Bronchial epithelial cell (primary cell): ENCODE measurements around the gene FOXO6. TPM values are rescaled to one million over a fixed set of nuclear protein-coding genes. Genes with fewer than 3 reads are reported as not detected.

ENCODE experiments used
- DNase-seq: peaks from one replicate; pipeline ENCODE4 v3.0.0-alpha.2; 2010; ENCODE audit warnings: low read depth
- FAIRE-seq: peaks from 2 replicates; lab custom pipeline; 2011; peaks lifted over from hg19 to GRCh38; lab: Jason Lieb, UNC
- H3K27me3 ChIP-seq: 2 replicates; pipeline ENCODE4 v1.5.1; 2011; ENCODE audit warnings: low read length; ENCODE audit not compliant: control insufficient read depth, insufficient read depth
- H3K36me3 ChIP-seq: 2 replicates; pipeline ENCODE4 v1.5.1; 2011; ENCODE audit warnings: low read length; ENCODE audit not compliant: control insufficient read depth, insufficient read depth
- H3K4me3 ChIP-seq: 2 replicates; pipeline ENCODE4 v1.5.1; 2011; ENCODE audit warnings: mild to moderate bottlenecking, low read depth, low read length, control low read depth
- total RNA-seq: library from RNA; depleted of rRNA; stranded (reverse); fragments of >200 nt; gene quantifications from 2 replicates; pipeline ENCODE4 v1.2.1, GENCODE V29; 2014
- TF ChIP-seq, protein P1 (sequence below): IDR thresholded peaks from 2 replicates; pipeline ENCODE4 v1.5.1; 2011; ENCODE audit warnings: mild to moderate bottlenecking, moderate library complexity, low read length, control low read depth, inconsistent platforms; ENCODE audit not compliant: insufficient read depth, severe bottlenecking

Gene FOXO6
- total RNA-seq, 1 donor from 2014 or later = not detected

DNA sequence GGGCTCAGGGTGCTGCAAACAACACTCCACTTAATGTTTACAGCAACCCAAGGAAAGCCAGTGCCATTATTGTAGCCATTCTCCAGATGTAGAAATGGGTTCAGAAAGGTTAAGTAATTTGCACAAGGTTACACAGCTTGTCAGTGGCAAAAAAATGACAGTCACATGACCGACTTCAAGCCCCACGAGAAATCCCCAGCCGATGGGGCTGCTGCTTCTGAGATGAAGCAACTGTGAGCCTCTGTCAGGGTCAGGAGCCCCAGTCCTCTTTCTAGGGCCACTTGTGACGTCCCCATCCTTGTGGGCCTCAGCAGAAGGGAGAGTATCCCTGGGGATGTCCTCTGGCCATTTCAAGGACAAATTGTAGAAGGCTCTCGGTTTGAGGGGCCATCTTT, 68.4 kb downstream of the FOXO6 start:
- no peaks in the 10 kb centered on the region for H3K36me3 ChIP-seq
- H3K4me3 ChIP-seq = no peak overlapping the region
- peaks cover 5% of the 10 kb centered on the region for H3K27me3 ChIP-seq
- no peak for DNase-seq
- no peak for FAIRE-seq
- TF ChIP-seq, protein P1, sequence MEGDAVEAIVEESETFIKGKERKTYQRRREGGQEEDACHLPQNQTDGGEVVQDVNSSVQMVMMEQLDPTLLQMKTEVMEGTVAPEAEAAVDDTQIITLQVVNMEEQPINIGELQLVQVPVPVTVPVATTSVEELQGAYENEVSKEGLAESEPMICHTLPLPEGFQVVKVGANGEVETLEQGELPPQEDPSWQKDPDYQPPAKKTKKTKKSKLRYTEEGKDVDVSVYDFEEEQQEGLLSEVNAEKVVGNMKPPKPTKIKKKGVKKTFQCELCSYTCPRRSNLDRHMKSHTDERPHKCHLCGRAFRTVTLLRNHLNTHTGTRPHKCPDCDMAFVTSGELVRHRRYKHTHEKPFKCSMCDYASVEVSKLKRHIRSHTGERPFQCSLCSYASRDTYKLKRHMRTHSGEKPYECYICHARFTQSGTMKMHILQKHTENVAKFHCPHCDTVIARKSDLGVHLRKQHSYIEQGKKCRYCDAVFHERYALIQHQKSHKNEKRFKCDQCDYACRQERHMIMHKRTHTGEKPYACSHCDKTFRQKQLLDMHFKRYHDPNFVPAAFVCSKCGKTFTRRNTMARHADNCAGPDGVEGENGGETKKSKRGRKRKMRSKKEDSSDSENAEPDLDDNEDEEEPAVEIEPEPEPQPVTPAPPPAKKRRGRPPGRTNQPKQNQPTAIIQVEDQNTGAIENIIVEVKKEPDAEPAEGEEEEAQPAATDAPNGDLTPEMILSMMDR = no peak

GRCh38 chr1:41430069-41430468, 68.8 kb downstream of the FOXO6 start:
- no peak for DNase-seq
- Histone ChIP-seq H3K4me3 (no peak overlapping the region), H3K27me3 (peaks cover 7% of the 10 kb centered on the region), H3K36me3 (no peaks in the 10 kb centered on the region)
- FAIRE-seq = no peak
- TF ChIP-seq, protein P1 = no peak

GRCh38 chr1:41430582-41430981, 69.3 kb downstream of the FOXO6 start:
- DNase-seq (no peak), FAIRE-seq (no peak)
- Histone ChIP-seq H3K4me3 (no peak overlapping the region), H3K27me3 (peaks cover 7% of the 10 kb centered on the region), H3K36me3 (no peaks in the 10 kb centered on the region)
- TF ChIP-seq, protein P1 = no peak

DNA sequence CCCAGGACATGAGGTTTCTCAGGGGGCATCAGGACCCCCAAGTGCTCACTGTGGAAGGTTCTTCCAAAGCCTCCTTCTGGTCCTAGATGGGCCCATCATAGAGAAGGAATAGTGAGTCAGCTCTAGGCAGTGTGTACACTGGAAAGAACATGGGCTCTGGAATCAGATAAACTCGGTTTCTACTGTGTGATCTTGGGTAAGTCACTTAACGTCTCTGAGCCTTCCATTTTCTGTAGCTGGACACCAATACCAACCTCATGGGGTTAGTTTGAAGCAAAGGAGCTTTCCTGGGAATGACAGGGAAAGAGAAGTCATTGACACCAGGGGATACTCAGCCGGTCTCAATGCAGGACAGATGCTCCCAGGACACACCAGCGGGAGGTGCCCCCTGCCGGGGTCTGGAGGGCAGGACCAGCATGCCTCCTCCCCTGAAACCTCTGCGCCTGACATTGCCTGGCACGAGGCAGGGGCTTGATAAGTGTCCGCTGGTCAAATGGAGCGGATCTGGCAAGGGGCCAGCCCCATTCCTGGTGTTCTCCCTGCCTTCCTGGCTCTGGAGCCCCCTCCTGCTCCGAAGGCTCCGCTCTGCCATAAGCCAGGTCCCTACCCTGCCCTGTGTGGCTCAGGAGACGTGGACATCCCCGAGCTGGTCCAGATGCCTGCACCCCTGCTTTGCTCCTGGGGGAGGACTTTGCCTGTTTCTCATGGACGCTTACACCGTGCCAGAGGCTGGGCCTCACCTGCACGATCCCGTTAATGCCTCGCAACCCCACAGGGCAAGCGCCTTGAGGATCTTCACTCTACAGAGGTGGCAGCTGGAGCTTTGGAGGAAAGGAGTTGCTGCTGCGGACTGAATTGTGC, 70.5 kb downstream of the FOXO6 start:
- FAIRE-seq (no peak), DNase-seq (no peak)
- Histone ChIP-seq H3K36me3 (no peaks in the 10 kb centered on the region), H3K27me3 (peaks cover 12% of the 10 kb centered on the region), H3K4me3 (no peak overlapping the region)
- TF ChIP-seq, protein P1 = no peak

Other genes starting within 250 kb of the FOXO6 start
- 4.5 and 5.0 TPM in 2 replicates for gene SCMH1, start 119.1 kb upstream of the FOXO6 start, total RNA-seq
- 1.6 and 13.3 TPM in 2 replicates for gene EDN2, start 123.2 kb downstream of the FOXO6 start, total RNA-seq